GM18861 (cell line): Measurements from ENCODE around the gene YKT6.
A peak's percentile ranks its signal among the peaks of the same experiment; 100 is the strongest.

Source experiments
- ATAC-seq: cut with Tn5 transposase; IDR thresholded peaks from one replicate; pipeline ENCODE4 v1.9.1; 2021; ENCODE audit not compliant: unreplicated experiment

YKT6 gene

DNA sequence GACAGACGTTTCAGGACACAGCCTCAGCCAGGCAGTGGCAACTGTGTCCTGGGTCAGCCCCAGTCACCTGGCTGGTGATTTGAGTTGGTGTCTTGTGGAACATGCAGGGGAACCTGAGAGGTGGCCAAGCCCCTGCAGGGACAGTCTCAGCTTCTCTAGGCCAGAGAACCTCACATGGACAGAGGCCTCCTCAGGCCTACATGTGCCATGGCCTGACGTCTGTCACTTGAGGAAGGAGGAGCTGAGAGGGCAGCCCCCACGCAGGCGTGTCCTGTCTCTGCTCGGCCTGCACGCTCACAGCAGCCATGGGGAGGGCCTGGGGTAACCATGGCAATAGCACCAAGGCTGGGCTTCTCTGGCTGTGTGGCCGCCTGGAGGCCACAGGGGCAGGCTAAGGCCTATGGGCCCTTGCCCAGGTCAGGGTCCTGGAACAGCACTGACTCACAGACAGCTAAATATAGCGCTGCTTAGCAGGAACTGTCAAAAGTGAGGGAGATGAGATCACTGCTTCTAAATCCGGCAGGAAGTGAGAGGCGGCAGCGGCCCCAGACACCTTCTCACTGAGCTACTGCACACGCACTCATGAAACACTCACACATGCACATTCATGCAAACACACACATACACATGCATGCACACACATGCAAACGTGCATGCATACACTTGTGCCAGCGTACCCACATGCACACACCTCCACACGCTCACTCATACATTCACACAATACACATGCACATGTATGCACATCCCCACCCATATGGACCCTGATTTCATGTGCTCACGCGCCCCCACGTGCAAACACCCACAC lies 57.0 kb downstream of the YKT6 start:
- peak; percentile 89 for ATAC-seq

GRCh38 chr7:44258423-44258760 lies 57.6 kb downstream of the YKT6 start:
- no peak for ATAC-seq

DNA sequence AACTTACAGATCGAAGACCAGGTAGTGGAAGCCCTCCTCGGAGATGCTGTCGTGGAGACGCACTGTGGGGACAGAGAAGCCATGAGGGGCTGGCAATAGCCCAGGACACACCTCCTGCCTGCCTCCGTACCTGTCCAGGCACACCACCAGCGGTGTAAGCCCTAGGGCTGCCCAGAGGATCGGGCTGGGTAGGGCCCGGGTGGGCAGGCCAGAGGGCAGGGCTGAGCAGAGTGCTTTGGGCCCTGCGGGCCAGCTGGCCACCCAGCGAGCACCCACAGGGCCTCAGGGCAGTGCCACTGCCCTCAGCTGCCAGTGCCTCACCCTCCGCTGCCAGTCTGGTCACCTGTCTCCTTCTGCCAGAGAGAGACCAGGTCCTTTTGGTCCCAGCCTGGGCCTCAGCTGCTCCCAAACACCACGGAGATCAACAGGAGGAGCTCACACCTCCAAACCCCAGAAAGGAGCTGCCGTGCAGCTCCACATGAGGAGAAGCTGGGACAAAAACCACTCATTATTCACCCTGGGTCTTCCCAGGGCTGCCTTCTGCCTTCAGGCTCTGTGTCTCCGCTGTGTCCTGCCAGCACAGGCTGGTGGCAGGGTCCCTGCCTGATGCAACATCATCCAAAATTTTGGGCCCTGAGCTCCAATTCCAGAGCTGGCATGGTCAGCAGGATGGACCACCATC lies 58.2 kb downstream of the YKT6 start:
- ATAC-seq: no peak

DNA sequence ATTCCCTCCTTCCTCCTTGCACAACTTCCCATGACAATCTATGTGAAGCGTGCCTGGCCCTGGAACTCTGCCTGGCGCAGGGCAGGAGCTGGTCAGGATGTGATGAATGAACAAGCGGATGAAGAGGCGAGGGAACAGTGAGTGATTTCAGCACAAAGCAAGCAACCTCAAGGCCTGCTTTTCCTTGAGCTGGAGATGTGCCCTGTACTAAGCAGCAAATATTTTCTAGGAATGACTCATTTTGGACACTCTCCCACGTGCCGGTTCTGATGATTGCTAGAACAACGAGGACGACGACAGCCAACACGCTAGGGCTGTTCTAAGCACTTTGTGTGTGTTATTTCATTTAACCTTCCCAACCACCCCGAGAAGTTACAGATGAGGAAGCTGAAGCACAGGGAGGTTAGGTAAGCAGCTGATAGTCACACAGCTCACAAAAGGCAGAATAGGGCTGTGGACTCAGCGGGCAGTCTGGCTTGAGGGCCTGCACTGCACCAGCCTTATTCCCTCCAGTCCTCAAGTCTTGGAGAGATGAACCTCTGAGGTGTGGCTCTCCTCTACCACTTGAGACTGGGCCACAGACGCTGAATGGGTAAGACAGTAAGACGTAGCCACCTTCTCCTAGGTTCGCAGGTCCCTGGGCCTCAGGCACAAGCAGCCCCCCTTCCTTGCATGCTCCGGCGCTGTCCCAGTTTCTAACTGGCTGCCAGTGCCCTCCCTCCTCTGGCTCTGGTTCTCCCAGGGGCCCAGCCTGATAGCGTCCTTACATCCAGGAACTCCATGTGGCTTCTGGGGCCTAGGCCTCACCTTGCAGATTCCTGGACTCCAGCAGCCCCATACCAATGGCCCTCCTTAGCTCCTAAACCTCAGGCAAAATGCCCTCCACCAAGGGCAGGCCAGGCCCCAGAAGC lies 59.0 kb downstream of the YKT6 start:
- ATAC-seq: no peak

GRCh38 chr7:44261240-44261639 lies 60.5 kb downstream of the YKT6 start:
- ATAC-seq: no peak

GRCh38 chr7:44262031-44262430 lies 61.3 kb downstream of the YKT6 start:
- no peak for ATAC-seq

DNA sequence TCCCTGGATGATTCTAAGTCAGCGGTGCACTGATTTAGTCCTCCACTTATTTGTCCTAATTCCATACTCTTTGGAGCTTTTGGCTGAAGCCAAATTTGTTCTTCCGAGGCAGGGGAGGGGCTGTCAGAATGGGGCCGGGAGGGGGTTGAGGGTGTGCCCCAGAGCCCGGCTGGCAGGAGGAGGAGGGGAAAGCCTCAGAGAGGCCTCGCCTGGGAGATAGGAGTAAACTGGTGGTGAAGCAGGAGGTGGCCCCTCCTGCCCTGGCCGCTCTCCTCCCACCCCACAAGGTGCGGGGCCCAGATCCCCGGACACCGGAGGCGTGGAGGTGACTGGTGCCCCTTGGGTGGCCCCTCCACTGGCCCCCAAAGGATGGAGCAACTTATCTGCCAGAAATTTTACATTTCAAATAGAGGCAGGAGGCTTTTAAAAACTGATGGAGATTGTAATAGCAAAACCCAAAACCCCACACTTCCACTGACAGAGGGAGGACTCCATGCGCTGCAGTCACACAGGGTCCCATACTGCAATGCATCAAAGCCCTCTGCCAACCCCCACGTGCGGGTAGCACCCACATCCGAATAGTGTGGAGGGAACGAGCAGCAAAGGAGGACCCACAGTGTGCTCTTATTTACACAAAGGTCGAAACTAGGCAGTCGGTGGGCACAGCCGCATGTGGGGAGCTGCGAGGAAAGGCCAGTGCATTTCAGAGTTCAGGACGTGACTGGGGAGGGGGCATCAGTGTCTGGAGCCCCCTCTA lies 62.7 kb downstream of the YKT6 start:
- no peak for ATAC-seq
